ENCODE data around the gene PTPRM. TPM values are rescaled to one million over a fixed set of nuclear protein-coding genes. Genes with fewer than 3 reads are reported as not detected.

PTPRM gene
- total RNA-seq, 1 experiment from 2014 or later, result 100.0 TPM

DNA sequence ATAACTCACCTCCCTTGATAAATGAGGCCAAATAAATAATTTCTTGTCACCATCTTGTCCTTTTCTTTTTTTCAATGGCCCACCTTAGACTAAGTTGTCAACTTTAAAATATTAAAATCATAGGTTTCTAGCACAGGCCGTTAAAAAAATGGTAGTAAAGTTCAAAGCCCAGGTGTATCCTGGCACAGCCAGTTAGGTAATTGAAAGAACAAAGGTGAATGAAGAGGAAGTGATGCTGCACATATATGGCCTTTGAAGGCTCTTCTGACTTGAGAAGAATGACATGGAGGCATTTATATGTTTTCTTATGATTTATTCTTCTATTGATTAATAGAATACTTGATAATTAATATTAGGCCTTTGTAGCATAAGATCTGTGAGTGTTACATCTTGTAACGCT, 208.7 kb downstream of the PTPRM start:
- Histone ChIP-seq H3K4me3 (ENCODE audit: low read depth, low read length) (no peak overlapping the region), H3K36me3 (ENCODE audit: control insufficient read depth, insufficient read depth, low read length) (no peaks in the 10 kb centered on the region), H3K9me3 (no peaks in the 10 kb centered on the region), H3K4me1 (peaks cover 6% of the 10 kb centered on the region), H3K27me3 (replicated peaks; ENCODE audit: control insufficient read depth, insufficient read depth, low read length) (no peaks in the 10 kb centered on the region)
- H3K4me1 Mint-ChIP-seq (ENCODE audit: low read depth, unreplicated experiment), result peaks cover 6% of the 10 kb centered on the region
- TF ChIP-seq, protein P1, sequence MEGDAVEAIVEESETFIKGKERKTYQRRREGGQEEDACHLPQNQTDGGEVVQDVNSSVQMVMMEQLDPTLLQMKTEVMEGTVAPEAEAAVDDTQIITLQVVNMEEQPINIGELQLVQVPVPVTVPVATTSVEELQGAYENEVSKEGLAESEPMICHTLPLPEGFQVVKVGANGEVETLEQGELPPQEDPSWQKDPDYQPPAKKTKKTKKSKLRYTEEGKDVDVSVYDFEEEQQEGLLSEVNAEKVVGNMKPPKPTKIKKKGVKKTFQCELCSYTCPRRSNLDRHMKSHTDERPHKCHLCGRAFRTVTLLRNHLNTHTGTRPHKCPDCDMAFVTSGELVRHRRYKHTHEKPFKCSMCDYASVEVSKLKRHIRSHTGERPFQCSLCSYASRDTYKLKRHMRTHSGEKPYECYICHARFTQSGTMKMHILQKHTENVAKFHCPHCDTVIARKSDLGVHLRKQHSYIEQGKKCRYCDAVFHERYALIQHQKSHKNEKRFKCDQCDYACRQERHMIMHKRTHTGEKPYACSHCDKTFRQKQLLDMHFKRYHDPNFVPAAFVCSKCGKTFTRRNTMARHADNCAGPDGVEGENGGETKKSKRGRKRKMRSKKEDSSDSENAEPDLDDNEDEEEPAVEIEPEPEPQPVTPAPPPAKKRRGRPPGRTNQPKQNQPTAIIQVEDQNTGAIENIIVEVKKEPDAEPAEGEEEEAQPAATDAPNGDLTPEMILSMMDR (IDR thresholded peaks at IDR 0.05; ENCODE audit: insufficient read depth in 1 of 2, low read depth in 1 of 2, low read length in 1 of 2, severe bottlenecking in 1 of 2, unreplicated experiment in 1 of 2), result no peak
- CTCF ChIA-PET, result no interaction called here
- intact Hi-C loops (cut with micrococcal nuclease; ENCODE audit: unreplicated experiment), result no loop called here
- no peak for DNase-seq
- BruUV-seq (replicated peaks), result no TSS peak
- H3K27ac Mint-ChIP-seq (ENCODE audit: unreplicated experiment), result no peak overlapping the region
- POLR2A ChIA-PET, result no interaction called here
- peaks cover 49% of the 10 kb centered on the region for H3K36me3 Mint-ChIP-seq (ENCODE audit: insufficient read depth, unreplicated experiment)
- H3K27me3 Mint-ChIP-seq (ENCODE audit: insufficient read depth, unreplicated experiment), result no peaks in the 10 kb centered on the region
- no peaks in the 10 kb centered on the region for H3K9me3 Mint-ChIP-seq (ENCODE audit: unreplicated experiment)
- H3K4me3 Mint-ChIP-seq (ENCODE audit: unreplicated experiment), result no peak overlapping the region

DNA sequence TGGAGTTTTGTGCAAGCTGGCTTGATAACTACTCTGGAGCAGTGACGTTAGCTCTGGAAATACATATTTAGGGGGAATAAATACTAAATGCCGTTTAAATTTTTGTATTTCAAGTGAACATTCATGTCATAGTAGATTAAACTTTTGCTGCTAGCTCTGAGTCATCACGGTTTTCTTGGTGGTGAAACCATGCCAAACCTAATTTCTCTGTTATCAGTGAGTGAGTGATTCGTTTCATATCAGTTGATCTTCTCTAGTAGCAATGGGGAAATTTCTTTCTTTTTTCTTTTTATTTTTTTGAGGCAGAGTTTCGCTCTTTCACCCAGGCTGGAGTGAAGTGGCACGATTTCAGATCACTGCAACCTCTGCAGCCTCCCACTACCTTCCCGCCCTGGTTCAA, 211.1 kb downstream of the PTPRM start:
- DNase-seq, result no peak
- TF ChIP-seq, protein P1 (IDR thresholded peaks at IDR 0.05; ENCODE audit: insufficient read depth in 1 of 2, low read depth in 1 of 2, low read length in 1 of 2, severe bottlenecking in 1 of 2, unreplicated experiment in 1 of 2), result no peak
- intact Hi-C loops (cut with micrococcal nuclease; ENCODE audit: unreplicated experiment), result no loop called here
- H3K4me1 ChIP-seq, result peaks cover 6% of the 10 kb centered on the region
- Mint-ChIP-seq H3K27me3 (ENCODE audit: insufficient read depth, unreplicated experiment) (no peaks in the 10 kb centered on the region), H3K36me3 (ENCODE audit: insufficient read depth, unreplicated experiment) (peaks cover 57% of the 10 kb centered on the region), H3K27ac (ENCODE audit: unreplicated experiment) (no peak overlapping the region), H3K9me3 (ENCODE audit: unreplicated experiment) (no peaks in the 10 kb centered on the region), H3K4me1 (ENCODE audit: low read depth, unreplicated experiment) (peaks cover 6% of the 10 kb centered on the region), H3K4me3 (ENCODE audit: unreplicated experiment) (no peak overlapping the region)
- no peaks in the 10 kb centered on the region for H3K9me3 ChIP-seq
- H3K4me3 ChIP-seq (ENCODE audit: low read depth, low read length), result no peak overlapping the region
- ChIA-PET CTCF (no interaction called here), POLR2A (interaction anchor here (0.6 kb wide), 1 partner anchor 23 kb away, joined by 3 read pairs; no protein-coding TSS in a partner anchor)
- no peaks in the 10 kb centered on the region; the same call in 1 of the 2 replicates for H3K36me3 ChIP-seq (ENCODE audit: control insufficient read depth, insufficient read depth, low read length)
- no TSS peak for BruUV-seq (replicated peaks)
- no peaks in the 10 kb centered on the region for H3K27me3 ChIP-seq (replicated peaks; ENCODE audit: control insufficient read depth, insufficient read depth, low read length)

DNA sequence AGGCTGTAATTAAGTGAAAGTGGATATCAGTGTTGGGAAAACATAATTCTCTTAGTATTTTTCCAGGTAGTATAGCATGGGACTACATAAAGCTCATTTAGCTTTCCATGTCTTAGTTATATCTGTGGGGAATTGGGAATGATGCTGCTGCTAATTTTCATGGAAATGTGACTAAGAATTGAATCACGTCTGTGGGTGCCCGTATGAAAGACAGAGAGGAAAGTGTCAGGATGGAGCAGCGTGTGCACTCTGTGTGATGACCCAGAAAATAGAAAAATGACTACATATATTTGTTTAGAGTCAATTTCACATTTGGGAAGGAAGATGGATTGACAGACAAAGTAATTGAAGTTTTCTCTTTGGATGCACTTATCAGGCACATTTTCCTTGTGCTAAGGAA, 212.1 kb downstream of the PTPRM start:
- BruUV-seq (replicated peaks), result no TSS peak
- CTCF ChIA-PET, result no interaction called here
- no peaks in the 10 kb centered on the region; the same call in none of the 2 replicates for H3K36me3 ChIP-seq (ENCODE audit: control insufficient read depth, insufficient read depth, low read length)
- no peaks in the 10 kb centered on the region for H3K9me3 ChIP-seq
- peaks cover 4% of the 10 kb centered on the region for H3K4me1 Mint-ChIP-seq (ENCODE audit: low read depth, unreplicated experiment)
- peaks cover 6% of the 10 kb centered on the region for H3K4me1 ChIP-seq
- no peaks in the 10 kb centered on the region for H3K9me3 Mint-ChIP-seq (ENCODE audit: unreplicated experiment)
- H3K36me3 Mint-ChIP-seq (ENCODE audit: insufficient read depth, unreplicated experiment), result peaks cover 58% of the 10 kb centered on the region
- intact Hi-C loops (cut with micrococcal nuclease; ENCODE audit: unreplicated experiment), result no loop called here
- H3K4me3 Mint-ChIP-seq (ENCODE audit: unreplicated experiment), result no peak overlapping the region
- DNase-seq, result no peak
- H3K4me3 ChIP-seq (ENCODE audit: low read depth, low read length), result no peak overlapping the region
- H3K27me3 Mint-ChIP-seq (ENCODE audit: insufficient read depth, unreplicated experiment), result no peaks in the 10 kb centered on the region
- H3K27me3 ChIP-seq (replicated peaks; ENCODE audit: control insufficient read depth, insufficient read depth, low read length), result no peaks in the 10 kb centered on the region
- TF ChIP-seq, protein P1 (IDR thresholded peaks at IDR 0.05; ENCODE audit: insufficient read depth in 1 of 2, low read depth in 1 of 2, low read length in 1 of 2, severe bottlenecking in 1 of 2, unreplicated experiment in 1 of 2), result no peak
- POLR2A ChIA-PET, result no interaction called here
- H3K27ac Mint-ChIP-seq (ENCODE audit: unreplicated experiment), result no peak overlapping the region

Data from Caco-2 (cell line).